ENCODE data around the gene HMGB3.

- no peak for TF ChIP-seq CTCF (IDR thresholded peaks at IDR 0.05)
- TF ChIP-seq EZH2 (IDR thresholded peaks at IDR 0.05; ENCODE audit: borderline replicate concordance, insufficient read depth, low read depth, low read length, poor library complexity, severe bottlenecking): no peak
Observed at GRCh38 chrX:150967786-150968185, 15.3 kb upstream of the HMGB3 start.
